ENCODE measurements around the gene CHD5. TPM values are rescaled to one million over a fixed set of nuclear protein-coding genes. Genes with fewer than 3 reads are reported as not detected.

CHD5 gene
- total RNA-seq, 4 donors from 2014 or later = 0.05 TPM; not detected in 3

DNA sequence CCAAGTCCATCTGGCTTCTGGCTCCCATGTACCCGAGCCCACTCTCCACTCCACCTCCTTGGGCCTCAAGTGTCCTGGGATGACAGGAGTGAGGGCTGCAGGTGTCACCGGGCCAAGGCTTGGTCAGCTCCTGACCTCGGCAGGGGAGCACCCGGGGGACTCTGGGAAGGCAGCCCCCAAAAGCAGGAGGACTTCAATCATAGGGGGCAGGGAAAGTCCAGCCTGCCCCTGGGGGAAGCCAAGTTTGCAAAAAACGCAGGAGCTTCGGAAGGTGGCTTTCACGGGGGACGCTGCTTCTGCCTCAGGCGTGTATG is 77.6 kb downstream of the CHD5 start:
- H3K4me3 ChIP-seq = no peak overlapping the region
- intact Hi-C loops (cut with DNase I; ENCODE audit: low total_unique reads) (no loop called here), in situ Hi-C loops (cut with MboI; ENCODE audit: low sequenced_read_pairs in 4 of 4) (no loop called here)
- H3K36me3 ChIP-seq = no peaks in the 10 kb centered on the region
- peaks cover 10 to 21% (median 11%) of the 10 kb centered on the region in 3 donors for H3K27me3 ChIP-seq
- no peaks in the 10 kb centered on the region for H3K4me1 ChIP-seq
- TF ChIP-seq, protein P1, sequence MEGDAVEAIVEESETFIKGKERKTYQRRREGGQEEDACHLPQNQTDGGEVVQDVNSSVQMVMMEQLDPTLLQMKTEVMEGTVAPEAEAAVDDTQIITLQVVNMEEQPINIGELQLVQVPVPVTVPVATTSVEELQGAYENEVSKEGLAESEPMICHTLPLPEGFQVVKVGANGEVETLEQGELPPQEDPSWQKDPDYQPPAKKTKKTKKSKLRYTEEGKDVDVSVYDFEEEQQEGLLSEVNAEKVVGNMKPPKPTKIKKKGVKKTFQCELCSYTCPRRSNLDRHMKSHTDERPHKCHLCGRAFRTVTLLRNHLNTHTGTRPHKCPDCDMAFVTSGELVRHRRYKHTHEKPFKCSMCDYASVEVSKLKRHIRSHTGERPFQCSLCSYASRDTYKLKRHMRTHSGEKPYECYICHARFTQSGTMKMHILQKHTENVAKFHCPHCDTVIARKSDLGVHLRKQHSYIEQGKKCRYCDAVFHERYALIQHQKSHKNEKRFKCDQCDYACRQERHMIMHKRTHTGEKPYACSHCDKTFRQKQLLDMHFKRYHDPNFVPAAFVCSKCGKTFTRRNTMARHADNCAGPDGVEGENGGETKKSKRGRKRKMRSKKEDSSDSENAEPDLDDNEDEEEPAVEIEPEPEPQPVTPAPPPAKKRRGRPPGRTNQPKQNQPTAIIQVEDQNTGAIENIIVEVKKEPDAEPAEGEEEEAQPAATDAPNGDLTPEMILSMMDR (IDR thresholded peaks at IDR 0.05 in 4 of 5, conservative IDR thresholded peaks at IDR 0.05 in 1 of 5) = no peak
- DNase-seq (no peak), ATAC-seq (no peak)
- no peaks in the 10 kb centered on the region for H3K9me3 ChIP-seq
- no peak overlapping the region for H3K27ac ChIP-seq

DNA sequence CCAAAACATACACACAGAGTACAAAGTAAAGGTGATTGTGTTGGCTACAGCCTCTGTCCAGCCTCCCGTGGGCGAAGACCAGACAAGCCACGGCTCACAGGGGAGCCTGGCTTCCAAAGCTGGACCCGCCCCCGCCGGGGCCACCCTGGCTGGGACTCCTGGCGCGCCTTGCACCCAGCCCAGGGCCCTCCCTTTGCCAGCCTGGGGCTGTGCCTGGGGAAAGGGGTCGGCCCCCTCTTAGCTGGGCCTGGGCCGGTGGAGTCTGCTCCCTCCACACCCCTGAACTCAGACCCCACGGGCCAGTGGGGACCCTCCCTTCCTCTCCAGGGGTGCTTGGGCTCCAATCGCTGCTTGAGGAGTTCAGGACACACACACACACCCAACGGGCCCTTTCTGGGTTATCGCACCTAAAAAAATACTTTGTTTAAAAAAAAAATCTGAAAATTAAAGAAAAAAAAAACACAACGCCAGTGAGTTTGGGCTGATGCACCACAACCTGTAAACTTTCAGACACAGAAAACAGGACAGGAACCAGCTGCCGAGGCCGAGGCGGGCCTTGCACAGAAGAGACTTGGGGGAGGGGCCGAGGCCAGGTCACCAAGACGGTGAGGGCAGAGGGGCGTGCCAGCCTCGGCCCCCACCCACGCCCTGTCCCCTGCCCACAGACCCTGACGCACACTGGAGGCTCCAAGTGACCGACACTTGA is 78.1 kb downstream of the CHD5 start:
- Histone ChIP-seq H3K27me3 (peaks cover 10 to 21% (median 11%) of the 10 kb centered on the region in 3 donors), H3K4me1 (no peaks in the 10 kb centered on the region), H3K27ac (no peak overlapping the region), H3K9me3 (no peaks in the 10 kb centered on the region), H3K4me3 (no peak overlapping the region), H3K36me3 (no peaks in the 10 kb centered on the region)
- in situ Hi-C loops (cut with MboI; ENCODE audit: low sequenced_read_pairs in 4 of 4) = no loop called here
- intact Hi-C loops (cut with DNase I; ENCODE audit: low total_unique reads) = no loop called here
- ATAC-seq (no peak), DNase-seq (no peak)
- TF ChIP-seq, protein P1 (IDR thresholded peaks at IDR 0.05 in 4 of 5, conservative IDR thresholded peaks at IDR 0.05 in 1 of 5) = no peak
- no peak for TF ChIP-seq POLR2A (IDR thresholded peaks at IDR 0.05)

DNA sequence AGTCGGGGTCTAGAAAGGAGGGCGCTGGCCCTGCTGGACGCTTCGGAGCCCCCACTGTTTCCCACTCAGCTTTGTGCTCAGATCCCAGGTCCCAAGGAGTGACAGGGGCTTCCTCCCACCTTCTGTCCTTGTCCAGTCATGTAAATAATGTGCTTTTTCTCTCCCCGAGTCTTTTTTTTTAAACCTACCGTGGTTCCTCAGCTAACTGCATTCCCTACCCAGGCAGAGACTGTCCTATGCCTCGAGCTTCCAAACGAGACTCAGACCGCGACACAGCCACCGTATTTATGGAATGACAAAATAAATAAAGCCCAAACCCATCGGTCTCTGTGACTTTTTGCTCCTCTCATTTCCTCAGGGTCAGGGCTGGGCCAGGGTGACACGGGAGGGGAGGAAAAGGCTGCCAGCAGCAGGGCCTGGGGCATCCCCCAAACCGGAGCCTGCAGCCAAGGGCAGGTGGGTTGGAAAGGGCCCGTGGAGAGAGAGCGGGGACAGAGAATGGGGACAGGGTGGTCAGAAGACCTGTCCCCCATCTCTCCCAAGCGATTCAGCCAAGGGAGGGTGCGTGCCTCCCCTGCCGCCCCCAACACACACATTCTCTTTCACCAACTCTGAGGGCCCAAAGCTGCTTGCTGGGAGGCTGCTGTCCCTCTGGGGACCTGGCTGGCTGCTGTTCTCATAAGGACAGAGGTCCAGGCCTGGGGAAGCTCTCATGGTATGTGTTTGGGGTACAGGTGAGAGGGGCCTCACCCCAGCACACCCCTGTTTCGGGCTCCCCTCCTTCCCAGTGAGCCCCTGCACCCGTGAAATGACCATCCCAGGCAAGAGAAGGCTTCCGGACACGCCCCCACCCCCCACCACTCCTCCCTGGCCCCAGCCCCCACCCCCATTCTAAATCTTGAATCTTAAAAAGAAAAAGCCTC is 79.0 kb downstream of the CHD5 start:
- H3K36me3 ChIP-seq = no peaks in the 10 kb centered on the region
- ATAC-seq = no peak
- DNase-seq = no peak
- no peaks in the 10 kb centered on the region for H3K4me1 ChIP-seq
- H3K9me3 ChIP-seq = no peaks in the 10 kb centered on the region
- no peak overlapping the region for H3K4me3 ChIP-seq
- in situ Hi-C loops (cut with MboI; ENCODE audit: low sequenced_read_pairs in 4 of 4) (no loop called here), intact Hi-C loops (cut with DNase I; ENCODE audit: low total_unique reads) (no loop called here)
- peaks cover 10 to 21% (median 11%) of the 10 kb centered on the region in 3 donors for H3K27me3 ChIP-seq
- TF ChIP-seq, protein P1 (IDR thresholded peaks at IDR 0.05 in 4 of 5, conservative IDR thresholded peaks at IDR 0.05 in 1 of 5) = no peak
- no peak overlapping the region for H3K27ac ChIP-seq

GRCh38 chr1:6099787-6100765 is 80.0 kb downstream of the CHD5 start:
- no peak overlapping the region for H3K27ac ChIP-seq
- H3K4me3 ChIP-seq = no peak overlapping the region
- no peaks in the 10 kb centered on the region for H3K36me3 ChIP-seq
- H3K27me3 ChIP-seq = peaks cover 10 to 21% (median 11%) of the 10 kb centered on the region in 3 donors
- no peaks in the 10 kb centered on the region for H3K9me3 ChIP-seq
- intact Hi-C loops (cut with DNase I; ENCODE audit: low total_unique reads) (no loop called here), in situ Hi-C loops (cut with MboI; ENCODE audit: low sequenced_read_pairs in 4 of 4) (no loop called here)
- DNase-seq (no peak), ATAC-seq (no peak)
- H3K4me1 ChIP-seq = no peaks in the 10 kb centered on the region
- TF ChIP-seq, protein P1 (IDR thresholded peaks at IDR 0.05 in 4 of 5, conservative IDR thresholded peaks at IDR 0.05 in 1 of 5) = no peak
- no peak for TF ChIP-seq POLR2A (IDR thresholded peaks at IDR 0.05)

Measured in gastrocnemius medialis (tissue), 4 donors.